ENCODE data around the gene ATP7B. TPM values are rescaled to one million over a fixed set of nuclear protein-coding genes. Genes with fewer than 3 reads are reported as not detected.

The ATP7B gene
- total and polyA plus RNA-seq, 2 of the 4 experiments (the other 2 are of a cell fraction), result 2.7 to 2.9 TPM

GRCh38 chr13:51933466-51934058, 77.7 kb downstream of the ATP7B start:
- 100% methylated on average over 1 of the region's 14 CpGs; no CpG with 5 or more reads in 1 of the 2 experiments for WGBS, 2 experiments (ENCODE audit: extremely low coverage in 2 of 2, insufficient read length in 1 of 2)
- 0 out of 2 replicates have a peak, but pooled peaks cover 4% of the 10 kb centered on the region for H3K9me1 ChIP-seq (ENCODE audit: insufficient read depth, low read length)
- no peak for ATAC-seq (ENCODE audit: low read depth)
- H3K56ac ChIP-seq (ENCODE audit: extremely low read depth, insufficient read depth, low read length), result no peak overlapping the region
- H2BK20ac ChIP-seq (ENCODE audit: low read depth, low read length), result no peak overlapping the region
- no peak overlapping the region for H3K18ac ChIP-seq (ENCODE audit: low read depth, low read length)
- H3K27ac ChIP-seq (ENCODE audit: insufficient read depth, low read length), result no peak overlapping the region
- in situ Hi-C loops (cut with MboI; ENCODE audit: low sequenced_read_pairs), result no loop called here
- intact Hi-C loops (cut with micrococcal nuclease), result no loop called here
- no peaks in the 10 kb centered on the region for H4K20me1 ChIP-seq (ENCODE audit: insufficient read depth, low read length)
- no peak overlapping the region for H2BK5ac ChIP-seq (ENCODE audit: low read depth, low read length, poor library complexity, severe bottlenecking)
- no peak overlapping the region for H3K4me2 ChIP-seq (ENCODE audit: low read depth, low read length)
- H3K4me3 ChIP-seq (ENCODE audit: insufficient read depth, low read depth, low read length), result no peak overlapping the region
- no peaks in the 10 kb centered on the region for H3K4me1 ChIP-seq (ENCODE audit: control insufficient read depth, insufficient read depth, low read length)
- H2AFZ ChIP-seq (replicated peaks; ENCODE audit: low read length, poor library complexity), result no peak overlapping the region
- no peak overlapping the region for H4K5ac ChIP-seq (ENCODE audit: low read depth, low read length)
- H3K9ac ChIP-seq (ENCODE audit: low read depth, low read length), result no peak overlapping the region
- BruUV-seq (replicated peaks), result TSS peak; percentile 45
- no peak overlapping the region for H2AK9ac ChIP-seq (replicated peaks; ENCODE audit: low read depth, low read length, poor library complexity)
- H3K14ac ChIP-seq (replicated peaks; ENCODE audit: low read depth, low read length), result no peak overlapping the region
- no peak overlapping the region for H4K8ac ChIP-seq (ENCODE audit: low read depth in 2 of 2, low read length in 2 of 2)
- H3K79me1 ChIP-seq (ENCODE audit: low read depth in 1 of 2, low read length in 2 of 2), result no peaks in the 10 kb centered on the region
- no peak overlapping the region for H3K23ac ChIP-seq (ENCODE audit: low read depth, low read length)
- H2BK120ac ChIP-seq (ENCODE audit: low read depth, low read length), result no peak overlapping the region
- DNase-seq, result no peak
- H3K9me3 ChIP-seq (ENCODE audit: control insufficient read depth, insufficient read depth, low read length), result no peaks in the 10 kb centered on the region
- H3K36me3 ChIP-seq (ENCODE audit: control insufficient read depth, insufficient read depth, low read length), result no peaks in the 10 kb centered on the region; the same call in 1 of the 2 replicates
- CTCF ChIA-PET, result no interaction called here
- dilution Hi-C loops (cut with HindIII; ENCODE audit: low sequenced_read_pairs, unreplicated experiment), result no loop called here
- TF ChIP-seq, protein P1, sequence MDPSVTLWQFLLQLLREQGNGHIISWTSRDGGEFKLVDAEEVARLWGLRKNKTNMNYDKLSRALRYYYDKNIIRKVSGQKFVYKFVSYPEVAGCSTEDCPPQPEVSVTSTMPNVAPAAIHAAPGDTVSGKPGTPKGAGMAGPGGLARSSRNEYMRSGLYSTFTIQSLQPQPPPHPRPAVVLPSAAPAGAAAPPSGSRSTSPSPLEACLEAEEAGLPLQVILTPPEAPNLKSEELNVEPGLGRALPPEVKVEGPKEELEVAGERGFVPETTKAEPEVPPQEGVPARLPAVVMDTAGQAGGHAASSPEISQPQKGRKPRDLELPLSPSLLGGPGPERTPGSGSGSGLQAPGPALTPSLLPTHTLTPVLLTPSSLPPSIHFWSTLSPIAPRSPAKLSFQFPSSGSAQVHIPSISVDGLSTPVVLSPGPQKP (IDR thresholded peaks at IDR 0.05; ENCODE audit: borderline replicate concordance, low read depth, low read length), result no peak
- TF ChIP-seq, protein P2, sequence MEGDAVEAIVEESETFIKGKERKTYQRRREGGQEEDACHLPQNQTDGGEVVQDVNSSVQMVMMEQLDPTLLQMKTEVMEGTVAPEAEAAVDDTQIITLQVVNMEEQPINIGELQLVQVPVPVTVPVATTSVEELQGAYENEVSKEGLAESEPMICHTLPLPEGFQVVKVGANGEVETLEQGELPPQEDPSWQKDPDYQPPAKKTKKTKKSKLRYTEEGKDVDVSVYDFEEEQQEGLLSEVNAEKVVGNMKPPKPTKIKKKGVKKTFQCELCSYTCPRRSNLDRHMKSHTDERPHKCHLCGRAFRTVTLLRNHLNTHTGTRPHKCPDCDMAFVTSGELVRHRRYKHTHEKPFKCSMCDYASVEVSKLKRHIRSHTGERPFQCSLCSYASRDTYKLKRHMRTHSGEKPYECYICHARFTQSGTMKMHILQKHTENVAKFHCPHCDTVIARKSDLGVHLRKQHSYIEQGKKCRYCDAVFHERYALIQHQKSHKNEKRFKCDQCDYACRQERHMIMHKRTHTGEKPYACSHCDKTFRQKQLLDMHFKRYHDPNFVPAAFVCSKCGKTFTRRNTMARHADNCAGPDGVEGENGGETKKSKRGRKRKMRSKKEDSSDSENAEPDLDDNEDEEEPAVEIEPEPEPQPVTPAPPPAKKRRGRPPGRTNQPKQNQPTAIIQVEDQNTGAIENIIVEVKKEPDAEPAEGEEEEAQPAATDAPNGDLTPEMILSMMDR (conservative IDR thresholded peaks at IDR 0.05; ENCODE audit: low read depth, low read length), result no peak
- no peak for TF ChIP-seq RFX5 (IDR thresholded peaks at IDR 0.05; ENCODE audit: low read depth, low read length)
- TF ChIP-seq CEBPB (IDR thresholded peaks at IDR 0.05; ENCODE audit: low read depth, low read length), result no peak
- TF ChIP-seq BHLHE40 (IDR thresholded peaks at IDR 0.05; ENCODE audit: low read depth, low read length), result no peak
- no peak for TF ChIP-seq POLR2A (IDR thresholded peaks at IDR 0.05; ENCODE audit: low read depth, low read length)
- no peak for TF ChIP-seq MAZ (IDR thresholded peaks at IDR 0.05; ENCODE audit: borderline replicate concordance, low read depth, low read length)
- no peak for TF ChIP-seq RCOR1 (IDR thresholded peaks at IDR 0.05; ENCODE audit: insufficient replicate concordance, low read length)
- no peak for TF ChIP-seq RAD21 (IDR thresholded peaks at IDR 0.05; ENCODE audit: low read length)
- no peak for TF ChIP-seq SMC3 (IDR thresholded peaks at IDR 0.05; ENCODE audit: low read depth, low read length)
- no peak for TF ChIP-seq NFE2L2 (IDR thresholded peaks at IDR 0.05; ENCODE audit: low read depth, low read length)
- TF ChIP-seq, protein P3, sequence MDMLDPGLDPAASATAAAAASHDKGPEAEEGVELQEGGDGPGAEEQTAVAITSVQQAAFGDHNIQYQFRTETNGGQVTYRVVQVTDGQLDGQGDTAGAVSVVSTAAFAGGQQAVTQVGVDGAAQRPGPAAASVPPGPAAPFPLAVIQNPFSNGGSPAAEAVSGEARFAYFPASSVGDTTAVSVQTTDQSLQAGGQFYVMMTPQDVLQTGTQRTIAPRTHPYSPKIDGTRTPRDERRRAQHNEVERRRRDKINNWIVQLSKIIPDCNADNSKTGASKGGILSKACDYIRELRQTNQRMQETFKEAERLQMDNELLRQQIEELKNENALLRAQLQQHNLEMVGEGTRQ (IDR thresholded peaks at IDR 0.05; ENCODE audit: low read depth, low read length), result no peak
- no peak for TF ChIP-seq MXI1 (IDR thresholded peaks at IDR 0.05; ENCODE audit: borderline replicate concordance, low read depth, low read length)
- TF ChIP-seq FOS (IDR thresholded peaks at IDR 0.05; ENCODE audit: low read depth, low read length), result no peak
- TF ChIP-seq CHD1 (IDR thresholded peaks at IDR 0.05; ENCODE audit: low read depth, low read length), result no peak
- no peak for TF ChIP-seq MAFK (IDR thresholded peaks at IDR 0.05; ENCODE audit: low read depth, low read length)
- no peaks in the 10 kb centered on the region for H3K27me3 ChIP-seq (ENCODE audit: control insufficient read depth, insufficient read depth, low read length)
- no peak overlapping the region for H2BK15ac ChIP-seq (ENCODE audit: low read depth, low read length)
- H2AK5ac ChIP-seq (ENCODE audit: low read depth, low read length), result no peak overlapping the region
- no peak overlapping the region for H4K91ac ChIP-seq (ENCODE audit: insufficient read depth, low read depth, low read length)
- no peak overlapping the region for H3K4ac ChIP-seq (ENCODE audit: low read depth, low read length)
- POLR2A ChIA-PET (ENCODE audit: unreplicated experiment), result no interaction called here

Measured in IMR-90 (cell line).